Measurements from ENCODE around the gene CACNG7.
"Not testable (repeated sequence)": the region's sequence is repeated elsewhere in the genome, so short reads cannot be mapped to it uniquely, and the experiment has no call there.

Gene CACNG7

GRCh38 chr19:53942001-53942786, 33.1 kb downstream of the CACNG7 start:
- peak overlapping the region; percentile 80 for H3K9ac ChIP-seq (ENCODE audit: low read length)
- H3K36me3 ChIP-seq (ENCODE audit: control insufficient read depth, insufficient read depth, low read length) = no peaks in the 10 kb centered on the region
- H3K9me3 ChIP-seq (ENCODE audit: control insufficient read depth, insufficient read depth, low read depth, low read length) = no peaks in the 10 kb centered on the region
- peaks cover 20% of the 10 kb centered on the region for H3K27me3 ChIP-seq (ENCODE audit: control insufficient read depth, insufficient read depth, low read length)
- 0 out of 2 replicates have a peak, but pooled peaks cover 8% of the 10 kb centered on the region for H3K4me1 ChIP-seq (ENCODE audit: control insufficient read depth, insufficient read depth, low read length)
- peak overlapping the region; percentile 93 for H3K4me3 ChIP-seq (ENCODE audit: low read depth, low read length)
- no peak overlapping the region for H3K27ac ChIP-seq (ENCODE audit: low read depth, low read length)

GRCh38 chr19:53944416-53944815, 35.3 kb downstream of the CACNG7 start:
- Histone ChIP-seq H3K36me3 (ENCODE audit: control insufficient read depth, insufficient read depth, low read length) (no peaks in the 10 kb centered on the region), H3K27me3 (ENCODE audit: control insufficient read depth, insufficient read depth, low read length) (peaks cover 20% of the 10 kb centered on the region), H3K27ac (ENCODE audit: low read depth, low read length) (no peak overlapping the region), H3K9ac (ENCODE audit: low read length) (no peak overlapping the region), H3K4me3 (ENCODE audit: low read depth, low read length) (no peak overlapping the region), H3K4me1 (ENCODE audit: control insufficient read depth, insufficient read depth, low read length) (0 out of 2 replicates have a peak, but pooled peaks cover 8% of the 10 kb centered on the region), H3K9me3 (ENCODE audit: control insufficient read depth, insufficient read depth, low read depth, low read length) (no peaks in the 10 kb centered on the region)

- no peak overlapping the region for H3K4me3 ChIP-seq (ENCODE audit: low read depth, low read length)
- no peaks in the 10 kb centered on the region for H3K9me3 ChIP-seq (ENCODE audit: control insufficient read depth, insufficient read depth, low read depth, low read length)
- H3K4me1 ChIP-seq (ENCODE audit: control insufficient read depth, insufficient read depth, low read length) = 0 out of 2 replicates have a peak, but pooled peaks cover 8% of the 10 kb centered on the region
- H3K27ac ChIP-seq (ENCODE audit: low read depth, low read length) = no peak overlapping the region
- H3K27me3 ChIP-seq (ENCODE audit: control insufficient read depth, insufficient read depth, low read length) = peaks cover 20% of the 10 kb centered on the region
- no peak overlapping the region for H3K9ac ChIP-seq (ENCODE audit: low read length)
- no peaks in the 10 kb centered on the region for H3K36me3 ChIP-seq (ENCODE audit: control insufficient read depth, insufficient read depth, low read length)
Measured at GRCh38 chr19:53944933-53945332, 35.9 kb downstream of the CACNG7 start.

- Histone ChIP-seq H3K36me3 (ENCODE audit: control insufficient read depth, insufficient read depth, low read length) (no peaks in the 10 kb centered on the region), H3K4me3 (ENCODE audit: low read depth, low read length) (peak overlapping the region; percentile 43), H3K4me1 (ENCODE audit: control insufficient read depth, insufficient read depth, low read length) (0 out of 2 replicates have a peak, but pooled peaks cover 8% of the 10 kb centered on the region), H3K27me3 (ENCODE audit: control insufficient read depth, insufficient read depth, low read length) (peaks cover 20% of the 10 kb centered on the region), H3K9me3 (ENCODE audit: control insufficient read depth, insufficient read depth, low read depth, low read length) (no peaks in the 10 kb centered on the region), H3K9ac (ENCODE audit: low read length) (no peak overlapping the region), H3K27ac (ENCODE audit: low read depth, low read length) (no peak overlapping the region)
Measured at GRCh38 chr19:53945441-53945840, 36.4 kb downstream of the CACNG7 start.

GRCh38 chr19:53945998-53946397, 36.9 kb downstream of the CACNG7 start:
- Histone ChIP-seq H3K4me3 (ENCODE audit: low read depth, low read length) (peak overlapping the region; percentile 43), H3K9ac (ENCODE audit: low read length) (no peak overlapping the region), H3K9me3 (ENCODE audit: control insufficient read depth, insufficient read depth, low read depth, low read length) (no peaks in the 10 kb centered on the region), H3K27me3 (ENCODE audit: control insufficient read depth, insufficient read depth, low read length) (peaks cover 20% of the 10 kb centered on the region), H3K27ac (ENCODE audit: low read depth, low read length) (no peak overlapping the region), H3K4me1 (ENCODE audit: control insufficient read depth, insufficient read depth, low read length) (0 out of 2 replicates have a peak, but pooled peaks cover 8% of the 10 kb centered on the region), H3K36me3 (ENCODE audit: control insufficient read depth, insufficient read depth, low read length) (no peaks in the 10 kb centered on the region)

GRCh38 chr19:53947624-53948023, 38.5 kb downstream of the CACNG7 start:
- Histone ChIP-seq H3K9me3 (ENCODE audit: control insufficient read depth, insufficient read depth, low read depth, low read length) (no peaks in the 10 kb centered on the region), H3K9ac (ENCODE audit: low read length) (no peak overlapping the region), H3K27me3 (ENCODE audit: control insufficient read depth, insufficient read depth, low read length) (peaks cover 5% of the 10 kb centered on the region; the same call in 1 of the 2 replicates), H3K4me3 (ENCODE audit: low read depth, low read length) (no peak overlapping the region), H3K4me1 (ENCODE audit: control insufficient read depth, insufficient read depth, low read length) (0 out of 2 replicates have a peak, but pooled peaks cover 3% of the 10 kb centered on the region), H3K36me3 (ENCODE audit: control insufficient read depth, insufficient read depth, low read length) (no peaks in the 10 kb centered on the region), H3K27ac (ENCODE audit: low read depth, low read length) (no peak overlapping the region)

GRCh38 chr19:53948611-53949010, 39.5 kb downstream of the CACNG7 start:
- not testable (repeated sequence) for H3K9ac ChIP-seq (ENCODE audit: low read length)

GRCh38 chr19:53951436-53951835, 42.4 kb downstream of the CACNG7 start:
- H3K27me3 ChIP-seq (ENCODE audit: control insufficient read depth, insufficient read depth, low read length) = no peaks in the 10 kb centered on the region
- H3K4me1 ChIP-seq (ENCODE audit: control insufficient read depth, insufficient read depth, low read length) = no peaks in the 10 kb centered on the region
- no peak overlapping the region for H3K4me3 ChIP-seq (ENCODE audit: low read depth, low read length)
- H3K36me3 ChIP-seq (ENCODE audit: control insufficient read depth, insufficient read depth, low read length) = no peaks in the 10 kb centered on the region
- no peak overlapping the region for H3K9ac ChIP-seq (ENCODE audit: low read length)
- no peaks in the 10 kb centered on the region for H3K9me3 ChIP-seq (ENCODE audit: control insufficient read depth, insufficient read depth, low read depth, low read length)
- H3K27ac ChIP-seq (ENCODE audit: low read depth, low read length) = no peak overlapping the region

More at GRCh38 chr19:53948611-53949010, 39.5 kb downstream of the CACNG7 start:
- H3K36me3 ChIP-seq (ENCODE audit: control insufficient read depth, insufficient read depth, low read length); H3K27me3 ChIP-seq (ENCODE audit: control insufficient read depth, insufficient read depth, low read length); H3K27ac ChIP-seq (ENCODE audit: low read depth, low read length); H3K4me3 ChIP-seq (ENCODE audit: low read depth, low read length); H3K4me1 ChIP-seq (ENCODE audit: control insufficient read depth, insufficient read depth, low read length); H3K9me3 ChIP-seq (ENCODE audit: control insufficient read depth, insufficient read depth, low read depth, low read length): not testable (repeated sequence)

- Histone ChIP-seq H3K9ac (ENCODE audit: low read length) (no peak overlapping the region), H3K27me3 (ENCODE audit: control insufficient read depth, insufficient read depth, low read length) (0 out of 2 replicates have a peak, but pooled peaks cover under 1% of the 10 kb centered on the region), H3K4me1 (ENCODE audit: control insufficient read depth, insufficient read depth, low read length) (0 out of 2 replicates have a peak, but pooled peaks cover under 1% of the 10 kb centered on the region), H3K4me3 (ENCODE audit: low read depth, low read length) (no peak overlapping the region), H3K36me3 (ENCODE audit: control insufficient read depth, insufficient read depth, low read length) (no peaks in the 10 kb centered on the region), H3K9me3 (ENCODE audit: control insufficient read depth, insufficient read depth, low read depth, low read length) (no peaks in the 10 kb centered on the region), H3K27ac (ENCODE audit: low read depth, low read length) (no peak overlapping the region)
Measured at GRCh38 chr19:53951947-53952346, 42.9 kb downstream of the CACNG7 start.

GRCh38 chr19:53953383-53953782, 44.3 kb downstream of the CACNG7 start:
- no peak overlapping the region for H3K4me3 ChIP-seq (ENCODE audit: low read depth, low read length)
- H3K27ac ChIP-seq (ENCODE audit: low read depth, low read length) = no peak overlapping the region
- no peak overlapping the region for H3K9ac ChIP-seq (ENCODE audit: low read length)
- no peaks in the 10 kb centered on the region for H3K9me3 ChIP-seq (ENCODE audit: control insufficient read depth, insufficient read depth, low read depth, low read length)
- H3K36me3 ChIP-seq (ENCODE audit: control insufficient read depth, insufficient read depth, low read length) = no peaks in the 10 kb centered on the region
- H3K4me1 ChIP-seq (ENCODE audit: control insufficient read depth, insufficient read depth, low read length) = peaks cover 13% of the 10 kb centered on the region; the same call in 1 of the 2 replicates
- peaks cover 14% of the 10 kb centered on the region for H3K27me3 ChIP-seq (ENCODE audit: control insufficient read depth, insufficient read depth, low read length)

- H3K9ac ChIP-seq (ENCODE audit: low read length) = no peak overlapping the region
- H3K4me1 ChIP-seq (ENCODE audit: control insufficient read depth, insufficient read depth, low read length) = peaks cover 29% of the 10 kb centered on the region
- H3K4me3 ChIP-seq (ENCODE audit: low read depth, low read length) = peak overlapping the region; percentile 37
- H3K36me3 ChIP-seq (ENCODE audit: control insufficient read depth, insufficient read depth, low read length) = no peaks in the 10 kb centered on the region
- peaks cover 52% of the 10 kb centered on the region for H3K27me3 ChIP-seq (ENCODE audit: control insufficient read depth, insufficient read depth, low read length)
- no peak overlapping the region for H3K27ac ChIP-seq (ENCODE audit: low read depth, low read length)
- no peaks in the 10 kb centered on the region for H3K9me3 ChIP-seq (ENCODE audit: control insufficient read depth, insufficient read depth, low read depth, low read length)
Measured at GRCh38 chr19:53957448-53958167, 48.5 kb downstream of the CACNG7 start.

All from HUES6 (cell line).